H9 (cell line): Measurements from ENCODE around the gene PTGER2. TPM values are rescaled to one million over a fixed set of nuclear protein-coding genes. Genes with fewer than 3 reads are reported as not detected.
A peak's percentile ranks its signal among the peaks of the same experiment; 100 is the strongest.

ENCODE experiments used
- DNase-seq: peaks from one replicate; pipeline ENCODE4 v3.0.0-alpha.2; 2017
- H2AFZ ChIP-seq: one replicate; pipeline ENCODE4 v1.6.1; 2013; ENCODE audit warnings: mild to moderate bottlenecking, low read length, control low read depth, moderate library complexity
- H2AK5ac ChIP-seq: 2 replicates; pipeline ENCODE4 v1.6.1; 2013; ENCODE audit warnings: low read length, control low read depth, mixed read lengths; ENCODE audit not compliant: insufficient read length
- H2BK120ac ChIP-seq: one replicate; pipeline ENCODE4 v1.6.1; 2013; ENCODE audit warnings: low read depth, mild to moderate bottlenecking, low read length, control low read depth, inconsistent platforms; ENCODE audit not compliant: poor library complexity, severe bottlenecking
- H2BK12ac ChIP-seq: 2 replicates; pipeline ENCODE4 v1.6.1; 2013; ENCODE audit warnings: low read length, control low read depth, mixed read lengths, low read depth; ENCODE audit not compliant: insufficient read length
- H2BK15ac ChIP-seq: 2 replicates; pipeline ENCODE4 v1.6.1; 2013; ENCODE audit warnings: low read depth, low read length, control low read depth
- H2BK20ac ChIP-seq: one replicate; pipeline ENCODE4 v1.6.1; 2013; ENCODE audit warnings: low read depth, mild to moderate bottlenecking, low read length, control low read depth, inconsistent platforms; ENCODE audit not compliant: poor library complexity, severe bottlenecking
- H2BK5ac ChIP-seq: 2 replicates; pipeline ENCODE4 v1.6.1; 2013; ENCODE audit warnings: low read length, control low read depth, mixed read lengths; ENCODE audit not compliant: insufficient read length
- H3K14ac ChIP-seq: 2 replicates; pipeline ENCODE4 v1.6.1; 2013; ENCODE audit warnings: low read length, control low read depth; ENCODE audit not compliant: insufficient read depth
- H3K18ac ChIP-seq: 2 replicates; pipeline ENCODE4 v1.6.1; 2013; ENCODE audit warnings: low read depth, mild to moderate bottlenecking, mixed read lengths, low read length, control low read depth; ENCODE audit not compliant: insufficient read length
- H3K23ac ChIP-seq: 2 replicates; pipeline ENCODE4 v1.6.1; 2013; ENCODE audit warnings: low read length, control low read depth, mixed read lengths, low read depth; ENCODE audit not compliant: insufficient read length
- H3K23me2 ChIP-seq: 2 replicates; pipeline ENCODE4 v1.6.1; 2013; ENCODE audit warnings: low read depth, mild to moderate bottlenecking, mixed read lengths, low read length, control low read depth; ENCODE audit not compliant: insufficient read length, poor library complexity, severe bottlenecking
- H3K27ac ChIP-seq: 2 replicates; pipeline ENCODE4 v1.5.1; 2013; ENCODE audit warnings: low read length, control low read depth, mixed read lengths, low read depth; ENCODE audit not compliant: insufficient read length
- H3K27me3 ChIP-seq: 2 replicates; pipeline ENCODE4 v1.6.1; 2013; ENCODE audit warnings: low read length, control low read depth, inconsistent platforms; ENCODE audit not compliant: insufficient read depth
- H3K4ac ChIP-seq: 2 replicates; pipeline ENCODE4 v1.6.1; 2013; ENCODE audit warnings: low read depth, mild to moderate bottlenecking, control low read depth, inconsistent platforms, low read length, moderate library complexity
- H3K4me1 ChIP-seq: 2 replicates; pipeline ENCODE4 v1.6.1; 2013; ENCODE audit warnings: low read length, control low read depth, inconsistent platforms; ENCODE audit not compliant: insufficient read depth
- H3K4me2 ChIP-seq: 2 replicates; pipeline ENCODE4 v1.6.1; 2013; ENCODE audit warnings: low read length, control low read depth, mixed read lengths; ENCODE audit not compliant: insufficient read length, insufficient read depth
- H3K56ac ChIP-seq: 2 replicates; pipeline ENCODE4 v1.6.1; 2013; ENCODE audit warnings: low read depth, mild to moderate bottlenecking, mixed read lengths, low read length, control low read depth; ENCODE audit not compliant: insufficient read length
- H3K79me1 ChIP-seq: 2 replicates; pipeline ENCODE4 v1.6.1; 2013; ENCODE audit warnings: low read depth, mild to moderate bottlenecking, moderate library complexity, low read length, control low read depth, inconsistent platforms; ENCODE audit not compliant: insufficient read depth, poor library complexity, severe bottlenecking
- H3K79me2 ChIP-seq: 2 replicates; pipeline ENCODE4 v1.6.1; 2013; ENCODE audit warnings: low read length, control low read depth, inconsistent platforms; ENCODE audit not compliant: insufficient read depth
- H3K9ac ChIP-seq: 2 replicates; pipeline ENCODE4 v1.6.1; 2013; ENCODE audit warnings: low read length, control low read depth, mixed read lengths; ENCODE audit not compliant: insufficient read length; ENCODE audit errors: extremely low read depth
- H3K9me3 ChIP-seq: one replicate; pipeline ENCODE4 v1.6.1; 2013; ENCODE audit warnings: low read depth, low read length, inconsistent platforms; ENCODE audit not compliant: control insufficient read depth
- H3T11ph ChIP-seq: one replicate; pipeline ENCODE4 v1.6.1; 2013; ENCODE audit warnings: mild to moderate bottlenecking, low read length, control low read depth, inconsistent platforms
- H4K20me1 ChIP-seq: one replicate; pipeline ENCODE4 v1.6.1; 2013; ENCODE audit not compliant: control insufficient read depth, insufficient read length, insufficient read depth
- H4K5ac ChIP-seq: 2 replicates; pipeline ENCODE4 v1.6.1; 2013; ENCODE audit warnings: low read depth, mild to moderate bottlenecking, mixed read lengths, low read length, control low read depth; ENCODE audit not compliant: insufficient read length
- H4K8ac ChIP-seq: replicated peaks from 2 replicates; pipeline ENCODE4 v1.6.1; 2013; ENCODE audit warnings: low read length, control low read depth, mixed read lengths, low read depth; ENCODE audit not compliant: insufficient read length
- H4K91ac ChIP-seq: 2 replicates; pipeline ENCODE4 v1.6.1; 2013; ENCODE audit warnings: low read depth, mild to moderate bottlenecking, moderate library complexity, mixed read lengths, low read length, control low read depth; ENCODE audit not compliant: insufficient read length
- H3K27ac Mint-ChIP-seq, 3 experiments: 2 replicates in 2 of 3; 3 replicates in 1 of 3; pipeline ENCODE4 v1.8.0; 2020 to 2021; ENCODE audit warnings: mixed read lengths in 3 of 3, mild to moderate bottlenecking in 1 of 3, moderate library complexity in 1 of 3
- H3K27me3 Mint-ChIP-seq: 2 replicates; pipeline ENCODE4 v1.8.0; 2021; ENCODE audit warnings: low read depth, mild to moderate bottlenecking, moderate library complexity, mixed read lengths
- H3K36me3 Mint-ChIP-seq, 3 experiments: 2 replicates in 2 of 3; 3 replicates in 1 of 3; pipeline ENCODE4 v1.8.0; 2020 to 2021; ENCODE audit warnings: low read depth in 3 of 3, mixed read lengths in 3 of 3; ENCODE audit not compliant: insufficient read depth in 1 of 3
- H3K4me1 Mint-ChIP-seq, 2 experiments: 2 replicates each; pipeline ENCODE4 v1.8.0; 2020; ENCODE audit warnings: mixed read lengths in 2 of 2
- H3K4me3 Mint-ChIP-seq, 2 experiments: 2 replicates in 1 of 2; 3 replicates in 1 of 2; pipeline ENCODE4 v1.8.0; 2020 to 2021; ENCODE audit warnings: mild to moderate bottlenecking in 2 of 2, mixed read lengths in 2 of 2, moderate library complexity in 1 of 2
- H3K9me3 Mint-ChIP-seq, 2 experiments: 2 replicates in 1 of 2; 3 replicates in 1 of 2; pipeline ENCODE4 v1.8.0; 2020; ENCODE audit warnings: mild to moderate bottlenecking in 2 of 2, mixed read lengths in 2 of 2, moderate library complexity in 1 of 2
- CTCF ChIP-seq: fragments of 200-600 bp; sonication (generic); conservative IDR thresholded peaks from 3 replicates; pipeline ENCODE4 v1.8.0; 2021; ENCODE audit warnings: antibody characterized with exemption, mild to moderate bottlenecking
- WGBS: extraction: QIAGEN DNeasy Blood & Tissue Kit; methylation state at CpG from one replicate; pipeline ENCODE4 v1.1.7; 2013; ENCODE audit warnings: missing lambda C conversion rate, low lambda C conversion rate, mixed read lengths; ENCODE audit not compliant: insufficient read length; ENCODE audit errors: extremely low coverage; 5-methylcytosine and 5-hydroxymethylcytosine counted together
- total RNA-seq: library from RNA; stranded (reverse); gene quantifications from 2 replicates; pipeline ENCODE4 v1.2.1, GENCODE V29; 2021

Gene PTGER2
- total RNA-seq, 1 experiment from 2014 or later, result 1.0 TPM

- peaks cover 39% of the 10 kb centered on the region for H3K27me3 ChIP-seq
- H2BK20ac ChIP-seq, result no peak overlapping the region
- H3K56ac ChIP-seq, result no peak overlapping the region
- no peaks in the 10 kb centered on the region for H3K9me3 ChIP-seq
- Mint-ChIP-seq H3K9me3 (peaks cover 0 to 3% of the 10 kb centered on the region in 2 experiments; a peak in 2 of 5 replicates), H3K36me3 (peaks cover 0 to 3% (median 0%) of the 10 kb centered on the region in 3 experiments; a peak in 2 of 7 replicates), H3K27me3 (peaks cover 71% of the 10 kb centered on the region), H3K4me1 (peaks cover 21 to 25% of the 10 kb centered on the region in 2 experiments), H3K27ac (no peak overlapping the region), H3K4me3 (peak overlapping the region; percentile 73 to 90)
- H3K79me1 ChIP-seq, result no peaks in the 10 kb centered on the region
- no peak overlapping the region for H3K9ac ChIP-seq
- no peaks in the 10 kb centered on the region for H4K20me1 ChIP-seq
- no peak for DNase-seq
- H3K27ac ChIP-seq, result no peak overlapping the region
- no peak overlapping the region for H3T11ph ChIP-seq
- no peak overlapping the region for H3K23ac ChIP-seq
- H2BK120ac ChIP-seq, result no peak overlapping the region
- H2BK15ac ChIP-seq, result no peak overlapping the region
- H4K91ac ChIP-seq, result no peak overlapping the region
- H3K4me1 ChIP-seq, result peaks cover 2% of the 10 kb centered on the region; the same call in 1 of the 2 replicates
- WGBS, result no CpG with 5 or more reads among the region's 17 CpGs
- no peak for TF ChIP-seq CTCF
- H3K4me2 ChIP-seq, result peak overlapping the region; percentile 65
- peaks cover 16% of the 10 kb centered on the region for H3K23me2 ChIP-seq
- no peaks in the 10 kb centered on the region for H3K79me2 ChIP-seq
- H3K4ac ChIP-seq, result no peak overlapping the region
- no peak overlapping the region for H3K14ac ChIP-seq
- no peak overlapping the region for H2AK5ac ChIP-seq
- H2BK12ac ChIP-seq, result no peak overlapping the region
- H2BK5ac ChIP-seq, result no peak overlapping the region
- no peak overlapping the region for H4K5ac ChIP-seq
- no peak overlapping the region for H3K18ac ChIP-seq
- no peak overlapping the region for H4K8ac ChIP-seq
- H2AFZ ChIP-seq, result no peak overlapping the region
Observed at GRCh38 chr14:52269100-52269499, 45.0 kb upstream of the PTGER2 start.
